Transverse colon (tissue), 4 donors: ENCODE data around the gene FAM120AOS. TPM values are rescaled to one million over a fixed set of nuclear protein-coding genes. Genes with fewer than 3 reads are reported as not detected.

Experiments used
- DNase-seq: peaks from one replicate; pipeline ENCODE4 v3.0.0-alpha.2; 2019
- H3K27ac ChIP-seq, 4 donors: fragments of 200-600 bp; sonication (generic); 2 replicates each; pipeline ENCODE4 v1.5.1; 2016 to 2018; ENCODE audit warnings: inconsistent platforms in 4 of 4
- H3K27me3 ChIP-seq: fragments of 200-600 bp; sonication (generic); 2 replicates; pipeline ENCODE4 v1.5.1; 2017; ENCODE audit warnings: inconsistent platforms
- H3K36me3 ChIP-seq, 4 donors: fragments of 200-600 bp; sonication (generic); 2 replicates each; pipeline ENCODE4 v1.5.1; 2017 to 2019; ENCODE audit warnings: inconsistent platforms in 4 of 4
- H3K4me1 ChIP-seq, 4 donors: fragments of 200-600 bp; sonication (generic); 2 replicates each; pipeline ENCODE4 v1.5.1; 2017 to 2020; ENCODE audit warnings: inconsistent platforms in 4 of 4
- H3K4me3 ChIP-seq, 4 donors: fragments of 200-600 bp; sonication (generic); 1 replicate in 1 of 4; 2 replicates in 3 of 4; pipeline versions ENCODE4 v1.5.1 to v1.6.1; 2017 to 2019; ENCODE audit warnings: inconsistent platforms in 4 of 4
- H3K9me3 ChIP-seq, 2 donors: fragments of 200-600 bp; sonication (generic); 2 replicates each; pipeline ENCODE4 v1.5.1; 2017 to 2019; ENCODE audit warnings: inconsistent platforms in 2 of 2
- CTCF ChIP-seq, 5 experiments: fragments of 200-600 bp in 3 of 5; fragments of 450-650 bp in 2 of 5; sonication (generic) in 3 of 5; IDR thresholded peaks; 1 replicate in 2 of 5; 2 replicates in 3 of 5; pipeline ENCODE4 v1.5.1; 2016 to 2017; ENCODE audit warnings: antibody characterized with exemption in 5 of 5, inconsistent platforms in 3 of 5, mild to moderate bottlenecking in 2 of 5, moderate library complexity in 1 of 5
- EP300 ChIP-seq: sonication (generic); formaldehyde crosslinking; IDR thresholded peaks from one replicate; pipeline ENCODE4 v1.6.1; 2017; ENCODE audit warnings: antibody characterized with exemption, low read depth
- POLR2A ChIP-seq: fragments of 450-650 bp; IDR thresholded peaks from one replicate; pipeline ENCODE4 v1.6.1; 2016; ENCODE audit warnings: antibody characterized with exemption, mild to moderate bottlenecking, moderate library complexity
- POLR2AphosphoS5 ChIP-seq, 3 donors: sonication (generic); formaldehyde crosslinking; IDR thresholded peaks; one replicate each; pipeline ENCODE4 v1.6.1; 2016; ENCODE audit warnings: antibody characterized with exemption in 3 of 3
- WGBS, 2 donors: methylation state at CpG; one replicate each; pipeline ENCODE4 v1.1.5; 2018; ENCODE audit warnings: low coverage in 1 of 2; 5-methylcytosine and 5-hydroxymethylcytosine counted together
- in situ Hi-C, 4 donors: fragments of 200-750 bp; cut with MboI; loops; one replicate each; pipeline versions ENCODE4 v1.15.0 to v1.15.1; 2017; ENCODE audit warnings: low sequenced_read_pairs in 3 of 4, low pct_ligation_motif_present in 1 of 4, low pct_unique_long_range_greater_than_20kb in 1 of 4
- intact Hi-C: fragments of 100-400 bp; cut with DNase I; formaldehyde crosslinking; loops from one replicate; pipeline ENCODE4 v1.15.1; 2023; ENCODE audit warnings: low total_unique reads
- total RNA-seq, 4 donors: library from RNA; depleted of rRNA; stranded (reverse); fragments of >200 nt; gene quantifications; one replicate each; pipeline ENCODE4 v1.1.0, GENCODE V29; 2016

Gene FAM120AOS
- total RNA-seq, 4 donors from 2014 or later = 68.9 to 108 (median 86.4) TPM

DNA sequence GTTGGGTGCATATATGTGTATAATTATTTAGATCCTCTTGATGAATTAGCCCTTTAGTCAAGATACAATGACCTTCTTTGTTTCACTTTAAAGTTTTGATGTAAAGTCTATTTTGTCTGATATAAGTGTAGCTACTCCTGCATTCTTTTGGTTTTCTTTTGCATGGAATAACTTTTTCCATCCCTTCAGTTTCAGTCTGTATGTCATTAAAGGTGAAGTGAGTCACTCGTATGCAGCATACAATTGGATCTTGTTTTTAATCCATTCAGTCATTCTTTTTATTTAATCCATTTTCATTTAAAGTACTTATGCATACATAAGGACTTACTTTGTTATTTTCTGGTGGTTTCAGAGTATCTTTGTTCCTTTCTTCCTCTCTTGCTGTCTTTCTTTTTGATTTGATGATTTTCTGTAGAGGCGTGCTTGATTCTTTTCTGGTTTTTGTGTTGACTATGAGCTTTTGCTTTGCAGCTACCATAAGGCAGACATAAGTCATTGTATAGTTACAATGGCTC is 38.1 kb downstream of the FAM120AOS start:
- DNase-seq = no peak
- Histone ChIP-seq H3K4me3 (no peak overlapping the region), H3K4me1 (no peaks in the 10 kb centered on the region), H3K9me3 (peaks cover 6 to 8% of the 10 kb centered on the region in 2 donors), H3K27me3 (peaks cover 4% of the 10 kb centered on the region), H3K27ac (no peak overlapping the region), H3K36me3 (no peaks in the 10 kb centered on the region)
- TF ChIP-seq POLR2AphosphoS5 (IDR thresholded peaks at IDR 0.05) (no peak), EP300 (no peak), POLR2A (no peak), CTCF (IDR thresholded peaks at IDR 0.05) (no peak)
- intact Hi-C loops = no loop called here
- WGBS, 2 donors = 75 to 93% methylated on average over 2 of the region's 2 CpGs
- in situ Hi-C loops = no loop called here

- no peak for TF ChIP-seq CTCF (IDR thresholded peaks at IDR 0.05)
- no peak for TF ChIP-seq EP300
- no peak for TF ChIP-seq POLR2A
- no peak for TF ChIP-seq POLR2AphosphoS5 (IDR thresholded peaks at IDR 0.05)
- Histone ChIP-seq H3K4me1 (no peaks in the 10 kb centered on the region), H3K27ac (no peak overlapping the region), H3K36me3 (no peaks in the 10 kb centered on the region), H3K4me3 (no peak overlapping the region), H3K27me3 (peaks cover 4% of the 10 kb centered on the region), H3K9me3 (peaks cover 6% of the 10 kb centered on the region in 2 donors)
- intact Hi-C loops = no loop called here
- no peak for DNase-seq
- in situ Hi-C loops = no loop called here
Measured at GRCh38 chr9:93413530-93413929, 39.9 kb downstream of the FAM120AOS start.

DNA sequence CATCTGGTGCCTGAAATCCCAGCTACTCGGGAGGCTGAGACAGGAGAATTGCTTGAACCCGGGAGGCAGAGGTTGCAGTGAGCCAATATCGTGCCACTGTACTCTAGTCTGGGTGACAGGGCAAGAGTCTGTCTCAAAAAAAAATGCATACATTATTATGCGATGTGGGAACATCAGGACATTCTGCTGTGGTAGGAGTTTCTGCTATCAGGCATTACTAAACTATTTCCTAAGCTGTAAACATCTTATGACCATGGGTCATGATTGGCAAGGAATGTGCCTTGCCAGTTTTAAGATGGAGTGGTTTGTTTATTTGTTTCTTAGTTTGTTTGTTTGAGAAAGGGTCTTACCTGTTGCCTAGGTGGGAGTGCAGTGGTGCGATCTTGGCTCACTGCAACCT is 47.0 kb downstream of the FAM120AOS start:
- H3K9me3 ChIP-seq = no peaks in the 10 kb centered on the region
- no peak overlapping the region for H3K27ac ChIP-seq
- 91 to 100% methylated on average over 2 to 5 of the region's 5 CpGs for WGBS, 2 donors
- H3K27me3 ChIP-seq = no peaks in the 10 kb centered on the region
- no peak for TF ChIP-seq CTCF (IDR thresholded peaks at IDR 0.05)
- TF ChIP-seq EP300 = no peak
- no peak for TF ChIP-seq POLR2A
- no peak for TF ChIP-seq POLR2AphosphoS5 (IDR thresholded peaks at IDR 0.05)
- no peak for DNase-seq
- in situ Hi-C loops = no loop called here
- no peaks in the 10 kb centered on the region for H3K4me1 ChIP-seq
- no peaks in the 10 kb centered on the region for H3K36me3 ChIP-seq
- intact Hi-C loops = no loop called here
- no peak overlapping the region for H3K4me3 ChIP-seq

DNA sequence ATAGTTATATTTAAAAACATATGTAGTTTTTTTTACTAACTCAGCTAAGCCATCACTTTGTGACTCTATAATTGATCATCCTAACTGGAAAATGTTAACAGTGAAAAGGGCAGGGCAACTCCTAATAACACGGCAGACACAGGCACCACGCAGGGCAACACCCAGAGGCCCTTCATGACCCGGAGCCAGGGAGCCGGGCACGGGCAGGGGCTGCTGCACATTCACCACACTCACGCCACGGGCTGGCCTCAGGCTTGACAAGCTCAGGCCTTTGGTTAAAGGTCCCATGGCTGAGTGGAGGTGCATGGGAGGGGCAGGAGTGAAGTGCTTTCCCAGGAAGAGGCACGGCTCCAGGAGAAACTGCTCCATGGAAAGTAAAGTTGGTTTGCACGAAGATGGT is 54.9 kb downstream of the FAM120AOS start:
- 78 to 89% methylated on average over 4 to 9 of the region's 9 CpGs for WGBS, 2 donors

More for the DNA sequence above, 54.9 kb downstream of the FAM120AOS start:
- no peak overlapping the region for H3K27ac ChIP-seq
- H3K36me3 ChIP-seq = no peaks in the 10 kb centered on the region
- no peaks in the 10 kb centered on the region for H3K27me3 ChIP-seq
- in situ Hi-C loops = no loop called here
- no peak for DNase-seq
- no peaks in the 10 kb centered on the region for H3K4me1 ChIP-seq
- no peak for TF ChIP-seq EP300
- no peak for TF ChIP-seq POLR2AphosphoS5 (IDR thresholded peaks at IDR 0.05)
- no peak for TF ChIP-seq CTCF (IDR thresholded peaks at IDR 0.05)
- no peak for TF ChIP-seq POLR2A
- H3K9me3 ChIP-seq = no peaks in the 10 kb centered on the region
- H3K4me3 ChIP-seq = no peak overlapping the region
- intact Hi-C loops = no loop called here
